ENCODE measurements around the gene ZBTB32. TPM values are rescaled to one million over a fixed set of nuclear protein-coding genes. Genes with fewer than 3 reads are reported as not detected.

ZBTB32 gene
- total RNA-seq, 1 donor from 2014 or later, result not detected

DNA sequence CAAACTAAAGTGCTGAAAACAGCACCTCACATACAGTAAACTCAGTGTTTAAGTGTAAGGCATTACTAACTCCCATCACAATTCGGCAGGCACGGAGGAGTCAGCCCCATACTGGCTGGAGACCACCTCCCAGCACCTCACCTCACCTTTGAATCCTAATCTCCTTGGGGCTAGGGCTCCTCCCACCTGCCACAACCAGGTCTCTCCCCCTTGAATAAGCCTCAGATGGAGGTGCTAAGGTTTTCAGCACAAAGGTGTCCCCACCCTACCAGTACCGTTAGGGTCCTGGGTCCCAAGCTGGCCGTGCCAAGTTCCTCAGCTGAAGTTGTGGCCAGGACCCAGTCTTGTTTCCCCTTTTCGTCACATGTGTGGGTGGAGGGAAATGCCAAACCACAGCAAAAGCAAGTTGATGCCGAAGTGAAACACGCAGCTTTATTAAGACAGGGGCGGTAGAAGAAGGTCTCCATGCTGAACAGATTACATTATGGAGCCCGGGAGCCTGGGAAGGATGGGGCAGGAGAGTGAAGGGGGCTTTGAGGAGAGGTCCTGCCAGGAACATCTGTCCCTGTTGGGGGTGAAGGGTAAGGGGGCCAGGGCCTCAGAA is 37.9 kb downstream of the ZBTB32 start, which contains the start of gene IGFLR1:
TSS of gene IGFLR1 (minus strand) at position 332 of the 604 bp plus-strand sequence. CDS start 1,272 bp downstream, outside the sequence.
- TF ChIP-seq, protein P1, sequence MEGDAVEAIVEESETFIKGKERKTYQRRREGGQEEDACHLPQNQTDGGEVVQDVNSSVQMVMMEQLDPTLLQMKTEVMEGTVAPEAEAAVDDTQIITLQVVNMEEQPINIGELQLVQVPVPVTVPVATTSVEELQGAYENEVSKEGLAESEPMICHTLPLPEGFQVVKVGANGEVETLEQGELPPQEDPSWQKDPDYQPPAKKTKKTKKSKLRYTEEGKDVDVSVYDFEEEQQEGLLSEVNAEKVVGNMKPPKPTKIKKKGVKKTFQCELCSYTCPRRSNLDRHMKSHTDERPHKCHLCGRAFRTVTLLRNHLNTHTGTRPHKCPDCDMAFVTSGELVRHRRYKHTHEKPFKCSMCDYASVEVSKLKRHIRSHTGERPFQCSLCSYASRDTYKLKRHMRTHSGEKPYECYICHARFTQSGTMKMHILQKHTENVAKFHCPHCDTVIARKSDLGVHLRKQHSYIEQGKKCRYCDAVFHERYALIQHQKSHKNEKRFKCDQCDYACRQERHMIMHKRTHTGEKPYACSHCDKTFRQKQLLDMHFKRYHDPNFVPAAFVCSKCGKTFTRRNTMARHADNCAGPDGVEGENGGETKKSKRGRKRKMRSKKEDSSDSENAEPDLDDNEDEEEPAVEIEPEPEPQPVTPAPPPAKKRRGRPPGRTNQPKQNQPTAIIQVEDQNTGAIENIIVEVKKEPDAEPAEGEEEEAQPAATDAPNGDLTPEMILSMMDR (conservative IDR thresholded peaks at IDR 0.05; ENCODE audit: low read depth, low read length), result no peak
- H3K4me3 ChIP-seq (ENCODE audit: low read depth, low read length), result peak within 1 kb of the TSS; percentile 56
- no peak for DNase-seq (ENCODE audit: low read depth)

DNA sequence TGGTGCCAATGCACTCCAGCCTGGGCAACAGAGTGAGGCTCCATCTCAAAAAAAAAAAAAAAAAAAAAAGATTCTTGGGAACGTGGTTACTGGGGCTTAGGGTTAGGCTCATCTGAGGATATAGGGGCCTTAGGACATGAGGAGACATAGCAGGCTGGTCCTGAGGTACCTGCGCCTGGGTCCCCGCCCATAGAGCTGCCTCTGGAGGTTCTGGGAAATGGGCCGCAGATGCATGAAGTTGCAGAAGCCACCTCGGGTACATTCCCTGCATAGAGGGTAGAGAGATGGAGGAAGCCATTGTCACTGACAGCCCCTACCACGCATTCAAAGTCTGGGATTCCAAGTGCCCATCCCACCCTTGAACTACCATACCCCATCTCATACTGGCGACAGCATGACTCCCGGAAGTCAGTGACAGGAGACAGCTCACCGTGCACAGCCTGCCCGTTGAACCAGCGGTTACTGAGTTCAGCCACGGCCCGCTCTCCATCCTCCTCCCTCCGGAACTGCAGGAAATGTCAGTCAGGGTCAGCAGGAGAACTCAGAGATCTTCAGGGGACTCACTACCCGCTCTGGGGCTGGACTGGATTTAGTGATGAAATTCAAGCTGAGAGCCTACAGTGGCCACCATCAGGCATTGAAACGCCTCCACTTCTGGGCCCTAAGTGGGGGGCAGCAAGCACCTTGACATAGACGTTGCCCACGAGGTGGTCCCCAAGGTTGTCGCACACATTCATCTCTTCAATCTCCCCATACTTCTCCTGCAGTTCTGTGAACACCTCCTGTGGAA is 39.5 kb downstream of the ZBTB32 start:
- H3K4me3 ChIP-seq (ENCODE audit: low read depth, low read length), result peak overlapping the region; percentile 91
- no peak for DNase-seq (ENCODE audit: low read depth)
- TF ChIP-seq, protein P1 (conservative IDR thresholded peaks at IDR 0.05; ENCODE audit: low read depth, low read length), result no peak

DNA sequence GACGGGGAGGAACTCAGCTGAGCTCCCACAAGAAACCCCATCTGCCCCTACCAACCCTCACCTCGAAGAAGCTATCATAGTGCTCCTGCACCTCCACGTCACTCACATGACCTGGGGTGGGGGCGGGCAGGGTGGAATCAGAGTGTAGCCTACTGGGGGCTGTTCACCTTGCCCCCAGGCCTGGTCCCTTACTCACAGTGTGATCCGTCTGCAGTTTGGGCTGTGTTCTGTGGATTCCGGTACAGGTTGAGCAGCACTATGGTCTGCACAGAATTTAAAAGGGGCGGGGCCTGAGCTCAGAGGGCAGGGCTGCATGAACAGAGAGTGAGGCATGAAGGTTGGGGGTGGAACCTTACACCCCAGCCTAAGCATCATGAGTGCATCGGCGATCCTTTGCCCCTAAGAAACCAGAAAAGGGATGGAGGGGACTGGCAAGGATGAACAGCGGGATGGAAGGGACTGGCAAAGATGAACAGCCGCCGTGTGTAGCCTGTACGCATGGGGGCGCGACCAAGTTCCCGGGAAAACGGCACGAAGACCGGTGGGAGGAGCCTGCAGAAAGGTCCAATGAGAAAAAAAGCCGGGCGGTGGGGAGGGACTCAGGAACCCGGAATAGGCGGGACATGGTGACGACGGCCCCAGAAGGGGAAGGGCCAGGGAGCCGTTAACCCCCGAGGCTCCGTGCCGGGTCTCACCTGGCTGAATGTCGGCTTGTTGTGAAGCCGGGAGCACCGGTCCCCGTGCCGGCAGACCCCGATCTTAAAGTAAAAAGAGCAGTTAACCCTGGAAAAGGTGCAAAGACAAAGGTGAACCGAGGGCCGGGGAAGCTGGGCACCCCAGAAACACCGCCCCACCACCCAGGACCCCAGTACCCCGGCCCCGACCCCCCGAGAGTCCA is 40.3 kb downstream of the ZBTB32 start:
- peak overlapping the region; percentile 91 for H3K4me3 ChIP-seq (ENCODE audit: low read depth, low read length)
- TF ChIP-seq, protein P1 (conservative IDR thresholded peaks at IDR 0.05; ENCODE audit: low read depth, low read length), result peak; percentile 51
- DNase-seq (ENCODE audit: low read depth), result peak; percentile 70

DNA sequence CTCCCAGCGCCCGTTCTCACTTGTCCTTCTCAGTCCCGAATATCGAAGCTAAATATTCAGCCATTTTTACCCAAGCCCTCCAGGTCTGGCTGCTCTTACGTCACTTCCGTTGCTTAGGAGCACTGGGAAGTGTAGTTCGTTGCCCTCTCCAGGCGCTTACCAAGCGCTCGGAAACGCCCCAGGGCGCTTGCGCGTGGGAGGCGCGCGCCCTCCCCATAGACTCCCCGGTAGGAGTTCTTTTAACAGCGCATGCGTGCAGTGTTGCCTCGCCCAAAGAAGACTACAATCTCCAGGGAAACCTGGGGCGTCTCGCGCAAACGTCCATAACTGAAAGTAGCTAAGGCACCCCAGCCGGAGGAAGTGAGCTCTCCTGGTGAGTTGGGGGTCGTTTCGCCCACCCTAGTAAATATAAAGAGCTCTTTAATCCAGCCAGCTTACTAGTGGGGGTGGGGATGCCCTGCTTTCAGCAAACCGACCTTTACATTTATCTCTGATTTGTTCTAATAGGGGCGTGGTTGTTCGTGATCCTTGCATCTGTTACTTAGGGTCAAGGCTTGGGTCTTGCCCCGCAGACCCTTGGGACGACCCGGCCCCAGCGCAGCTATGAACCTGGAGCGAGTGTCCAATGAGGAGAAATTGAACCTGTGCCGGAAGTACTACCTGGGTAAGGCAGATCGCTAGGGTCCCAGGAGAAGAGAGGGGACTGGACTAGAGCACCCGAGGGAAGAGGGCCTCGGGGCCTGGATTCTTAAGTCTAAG is 41.1 kb downstream of the ZBTB32 start, which contains the start of the genes PSENEN and U2AF1L4:
TSS of gene PSENEN (plus strand) at position 324 of the 759 bp plus-strand sequence. CDS start at position 604, 280 bp downstream.
TSS of gene U2AF1L4 (minus strand) at position 91 of the 759 bp plus-strand sequence. CDS start at position 64, 27 bp downstream.
- peak within 1 kb of the TSS; percentile 91 for H3K4me3 ChIP-seq (ENCODE audit: low read depth, low read length)
- TF ChIP-seq, protein P1 (conservative IDR thresholded peaks at IDR 0.05; ENCODE audit: low read depth, low read length), result no peak
- DNase-seq (ENCODE audit: low read depth), result peak; percentile 92

DNA sequence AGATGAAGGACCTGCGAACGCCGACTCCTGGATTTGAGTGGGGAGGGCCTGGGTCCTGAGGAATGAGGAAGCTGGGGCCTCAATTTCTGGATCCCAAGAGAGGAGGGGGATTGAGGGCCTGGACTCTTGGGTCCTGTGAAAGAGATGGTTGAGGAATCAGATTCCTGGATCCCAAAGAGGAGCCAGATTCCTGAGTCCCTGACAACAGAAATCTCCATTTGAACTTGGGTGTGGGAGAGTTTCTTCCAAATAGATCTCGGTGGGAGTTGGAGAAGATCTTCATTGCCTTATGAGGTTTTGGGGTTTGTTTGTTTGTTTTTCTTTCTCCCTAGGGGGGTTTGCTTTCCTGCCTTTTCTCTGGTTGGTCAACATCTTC is 41.7 kb downstream of the ZBTB32 start:
- peak overlapping the region; percentile 91 for H3K4me3 ChIP-seq (ENCODE audit: low read depth, low read length)
- TF ChIP-seq, protein P1 (conservative IDR thresholded peaks at IDR 0.05; ENCODE audit: low read depth, low read length), result no peak
- DNase-seq (ENCODE audit: low read depth), result no peak

DNA sequence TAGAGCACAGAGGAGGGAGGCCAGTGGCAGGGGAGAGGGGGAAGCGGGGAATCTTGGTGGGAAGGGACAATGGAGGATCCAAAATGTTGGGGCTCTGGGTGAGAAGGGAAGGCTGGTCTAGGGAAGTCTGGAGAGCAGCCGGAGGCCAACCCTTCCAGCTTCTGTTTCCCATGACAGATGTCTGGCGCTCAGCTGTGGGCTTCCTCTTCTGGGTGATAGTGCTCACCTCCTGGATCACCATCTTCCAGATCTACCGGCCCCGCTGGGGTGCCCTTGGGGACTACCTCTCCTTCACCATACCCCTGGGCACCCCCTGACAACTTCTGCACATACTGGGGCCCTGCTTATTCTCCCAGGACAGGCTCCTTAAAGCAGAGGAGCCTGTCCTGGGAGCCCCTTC is 42.2 kb downstream of the ZBTB32 start:
- no peak for DNase-seq (ENCODE audit: low read depth)
- TF ChIP-seq, protein P1 (conservative IDR thresholded peaks at IDR 0.05; ENCODE audit: low read depth, low read length), result no peak
- peak overlapping the region; percentile 91 for H3K4me3 ChIP-seq (ENCODE audit: low read depth, low read length)
